Measurements from ENCODE around the gene BRD3OS.
A peak's percentile ranks its signal among the peaks of the same experiment; 100 is the strongest.

The BRD3OS gene

GRCh38 chr9:134007150-134007549, 18.1 kb upstream of the BRD3OS start:
- DNase-seq, result no peak

DNA sequence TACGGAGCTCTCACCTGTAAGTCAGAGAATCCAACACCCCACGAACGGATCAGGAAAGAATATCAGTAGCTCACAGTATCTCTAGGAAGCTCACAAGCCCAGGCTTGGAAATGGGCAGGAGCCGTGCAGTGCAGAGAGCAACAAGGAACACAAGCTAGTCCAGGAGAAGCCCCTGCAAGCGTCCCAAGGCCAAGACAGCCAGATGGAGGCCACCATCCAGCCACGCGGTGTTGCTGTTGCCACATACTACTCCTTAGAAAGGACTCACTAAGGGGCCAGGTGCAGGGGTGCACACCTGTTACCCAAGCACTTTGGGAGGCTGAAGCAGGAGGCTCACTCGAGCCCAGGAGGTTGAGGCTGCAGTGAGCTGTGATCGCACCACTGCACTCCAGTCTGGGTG, 17.7 kb upstream of the BRD3OS start:
- DNase-seq, result no peak

GRCh38 chr9:134010310-134011173, 14.7 kb upstream of the BRD3OS start:
- no peak for DNase-seq

- no peak for DNase-seq
Observed at GRCh38 chr9:134011401-134011800, 13.9 kb upstream of the BRD3OS start.

DNA sequence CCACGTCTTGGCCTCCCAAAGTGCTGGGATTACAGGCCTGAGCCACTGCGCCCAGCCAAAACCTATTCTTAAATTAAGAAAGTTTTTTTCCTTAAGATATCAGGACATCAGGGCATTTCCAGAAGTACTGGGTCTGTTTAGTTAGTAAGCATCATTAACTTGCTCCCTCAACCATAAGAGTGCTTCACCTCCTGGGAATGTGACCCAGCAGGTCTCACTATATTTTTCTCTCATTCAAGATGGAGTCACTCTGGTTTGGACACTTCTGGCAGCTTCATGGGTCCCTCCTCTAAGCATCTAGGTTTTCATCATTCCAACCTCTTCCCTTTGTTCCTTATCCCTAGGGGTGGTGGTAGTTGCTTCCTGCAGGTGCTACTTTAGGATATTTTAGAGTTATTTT, 10.3 kb upstream of the BRD3OS start:
- DNase-seq, result no peak

DNA sequence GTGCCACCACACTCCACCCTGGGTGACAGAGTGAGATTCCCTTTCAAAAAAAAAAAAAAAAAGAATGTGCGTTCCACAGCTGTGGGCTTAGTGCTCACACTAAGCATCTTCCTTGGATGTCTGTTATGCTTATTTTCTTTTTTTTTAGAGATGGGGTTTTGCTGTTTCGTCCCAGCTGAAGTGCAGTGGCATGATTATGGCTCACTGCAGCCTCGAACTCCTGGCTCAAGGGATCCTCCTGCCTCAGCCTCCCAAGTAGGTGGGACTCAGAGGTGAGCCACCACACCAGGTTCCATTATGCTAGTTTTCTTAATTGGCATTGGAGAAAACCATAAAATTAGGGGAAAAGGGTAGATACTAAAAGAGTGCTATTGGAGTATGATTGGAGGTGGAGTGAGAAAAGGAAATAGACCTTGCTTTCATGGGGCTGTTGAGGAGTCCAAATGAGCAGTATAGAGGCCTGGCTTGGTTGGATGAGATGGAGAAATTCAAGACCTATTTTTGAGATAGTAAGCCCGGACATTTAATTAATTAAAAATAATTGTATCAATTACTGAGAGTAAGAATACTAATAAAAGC, 978 bp upstream of the BRD3OS start:
- DNase-seq, result no peak

GRCh38 chr9:134025606-134026541, 593 bp downstream of the BRD3OS start:
- DNase-seq, result peak; percentile 31

DNA sequence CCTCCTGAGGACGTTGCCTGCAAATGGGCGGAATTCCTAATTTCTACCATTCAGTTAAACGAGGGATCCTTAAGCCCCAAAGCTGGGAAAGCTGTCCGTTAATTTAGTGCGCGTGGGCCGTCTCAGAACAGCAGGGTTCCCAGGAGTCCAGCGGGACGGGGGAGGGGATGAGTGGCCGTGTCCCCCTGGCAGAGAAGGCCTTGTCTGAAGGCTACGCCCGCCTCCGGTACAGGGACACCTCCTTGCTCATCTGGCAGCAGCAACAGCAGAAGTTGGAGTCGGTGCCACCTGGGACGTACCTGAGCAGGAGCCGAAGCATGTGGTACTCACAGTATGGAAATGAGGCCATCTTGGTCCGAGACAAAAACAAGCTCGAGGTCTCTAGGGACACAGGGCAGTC, 1.3 kb downstream of the BRD3OS start:
- DNase-seq, result no peak

GRCh38 chr9:134026981-134027380, 1.7 kb downstream of the BRD3OS start:
- DNase-seq, result no peak

DNA sequence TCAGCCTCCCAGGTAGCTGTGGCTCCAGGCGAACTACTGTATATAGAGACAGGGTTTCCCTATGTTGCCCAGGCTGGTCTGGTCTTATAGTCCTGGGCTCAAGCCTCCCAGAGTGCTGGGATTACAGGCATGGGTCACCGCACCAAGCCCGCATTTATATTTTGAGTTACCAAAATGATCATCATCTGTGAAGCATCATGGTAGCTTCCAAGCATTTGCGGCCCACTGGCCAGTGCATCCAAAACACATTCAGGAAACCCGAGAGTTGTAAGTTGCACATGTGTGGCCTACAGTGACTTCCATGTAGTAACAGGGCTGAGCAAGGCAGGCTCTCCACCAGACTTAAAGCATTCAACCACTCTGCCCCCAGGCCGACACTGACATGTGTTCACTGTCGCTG, 2.3 kb downstream of the BRD3OS start:
- DNase-seq, result no peak

- no peak for DNase-seq
Observed at GRCh38 chr9:134028076-134028475, 2.8 kb downstream of the BRD3OS start.

DNA sequence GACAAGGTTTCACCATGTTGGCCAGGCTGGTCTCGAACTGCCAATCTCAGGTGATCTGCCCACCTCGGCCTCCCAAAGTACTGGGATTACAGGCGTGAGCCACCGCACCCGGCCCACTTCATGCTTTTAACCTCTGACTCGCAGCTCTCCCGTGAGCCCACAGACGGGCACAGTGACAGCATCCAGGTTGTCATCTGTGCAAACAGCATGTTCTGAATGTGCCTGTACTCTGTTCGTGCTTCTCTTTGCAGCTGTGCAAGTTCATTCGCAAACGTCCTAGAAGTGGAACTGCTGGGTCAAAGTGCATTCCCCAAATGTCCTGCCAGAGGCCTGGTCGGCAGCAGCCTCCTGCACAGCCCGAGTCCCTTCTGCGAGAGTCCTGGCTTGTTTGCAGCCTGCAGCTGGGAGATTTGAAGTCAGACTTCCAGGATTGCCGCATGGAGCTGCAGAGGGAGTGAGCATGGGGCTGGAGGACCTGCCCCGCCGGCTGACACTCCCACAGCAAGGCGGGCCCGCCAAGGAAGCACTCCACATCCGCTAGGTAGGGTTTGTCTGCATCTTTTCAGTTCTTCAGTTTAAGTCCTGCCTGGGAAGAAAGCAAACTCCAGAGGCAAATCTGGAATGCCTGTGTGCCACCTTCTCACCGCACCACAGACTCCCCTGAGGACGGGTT, 3.4 kb downstream of the BRD3OS start:
- no peak for DNase-seq

DNA sequence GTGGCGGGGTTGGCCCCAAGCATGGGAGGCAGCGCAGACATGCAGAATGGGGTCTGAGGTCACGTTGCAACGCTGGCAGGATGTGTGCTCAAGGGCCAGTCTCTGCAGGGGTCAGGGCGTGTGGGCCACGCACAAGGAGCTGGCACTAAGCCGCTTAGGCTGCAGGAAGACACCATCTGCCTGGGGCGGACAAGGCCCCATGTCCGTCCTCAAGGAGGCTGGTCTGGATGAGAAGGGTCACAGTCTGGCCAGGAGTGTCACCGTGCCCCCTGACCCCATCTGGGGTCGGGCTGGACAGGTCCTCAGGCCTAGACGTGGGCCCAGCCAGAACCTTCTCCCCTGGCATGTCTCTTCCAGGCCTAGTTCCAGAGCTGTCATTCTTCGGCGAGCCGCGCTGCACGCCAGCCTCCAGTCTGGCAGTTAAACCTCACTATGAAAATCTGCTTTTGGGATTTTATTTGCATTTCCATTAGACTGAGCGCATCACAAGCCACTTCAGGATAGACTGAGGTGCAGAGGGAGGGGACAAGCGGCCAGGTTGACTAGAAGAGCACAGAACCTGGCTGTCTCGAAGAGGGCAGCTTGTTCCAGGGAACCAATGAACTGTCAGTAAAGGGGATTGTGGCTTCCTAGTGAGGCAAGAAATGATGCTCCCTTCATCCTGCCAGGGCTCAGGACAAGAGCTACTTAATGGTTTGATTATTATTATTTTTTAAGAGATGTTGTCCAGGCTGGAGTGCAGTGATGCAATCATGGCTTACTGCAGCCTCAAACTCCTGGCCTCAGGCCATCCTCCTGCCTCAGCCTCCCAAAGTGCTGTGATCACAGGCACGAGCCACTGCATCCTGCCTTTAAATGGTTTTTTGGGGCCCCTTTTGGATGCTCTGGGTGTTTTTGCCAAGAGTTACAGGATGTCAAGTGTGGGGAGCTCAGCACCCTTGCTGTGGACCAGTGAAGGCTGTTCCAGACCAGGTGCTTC, 4.3 kb downstream of the BRD3OS start:
- DNase-seq, result no peak

GRCh38 chr9:134030821-134031470, 5.7 kb downstream of the BRD3OS start:
- no peak for DNase-seq

GRCh38 chr9:134031783-134032182, 6.5 kb downstream of the BRD3OS start:
- DNase-seq, result no peak

DNA sequence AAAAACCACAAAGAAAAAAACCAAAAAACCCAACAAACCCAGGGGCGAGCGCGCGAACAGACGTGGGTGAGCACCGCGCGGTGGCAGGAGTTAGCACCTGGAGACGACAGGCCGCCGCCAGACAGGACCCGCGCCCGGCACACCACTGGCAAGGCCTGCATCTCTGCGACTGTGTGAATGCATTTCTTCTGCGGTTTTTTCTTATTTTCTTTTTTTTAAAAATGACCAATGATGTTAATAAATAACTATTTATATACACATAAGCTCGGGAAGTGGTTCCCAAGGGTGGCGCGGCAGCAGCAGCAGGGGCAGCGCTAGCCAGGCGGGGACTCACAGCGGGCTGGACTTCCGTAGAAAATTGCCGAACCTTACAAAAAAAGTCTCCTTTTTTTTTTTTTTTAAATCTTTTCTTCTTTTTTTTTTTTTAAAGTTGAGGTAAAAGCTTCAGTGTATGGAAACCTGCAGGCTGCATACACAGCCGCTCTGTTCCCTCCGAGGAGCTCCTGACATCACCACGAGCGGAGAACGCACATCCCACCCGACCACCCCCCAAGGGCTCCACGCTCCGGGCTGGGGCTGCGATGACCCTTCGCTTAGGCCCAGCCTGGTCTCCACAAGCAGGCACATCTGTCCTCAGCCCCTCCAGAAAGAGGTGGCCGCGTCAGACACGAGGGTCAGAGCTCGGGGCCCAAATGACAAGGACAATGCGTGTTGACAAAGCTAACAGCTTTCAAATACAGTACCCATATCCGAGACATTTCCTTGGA, 7.4 kb downstream of the BRD3OS start:
- no peak for DNase-seq

DNA sequence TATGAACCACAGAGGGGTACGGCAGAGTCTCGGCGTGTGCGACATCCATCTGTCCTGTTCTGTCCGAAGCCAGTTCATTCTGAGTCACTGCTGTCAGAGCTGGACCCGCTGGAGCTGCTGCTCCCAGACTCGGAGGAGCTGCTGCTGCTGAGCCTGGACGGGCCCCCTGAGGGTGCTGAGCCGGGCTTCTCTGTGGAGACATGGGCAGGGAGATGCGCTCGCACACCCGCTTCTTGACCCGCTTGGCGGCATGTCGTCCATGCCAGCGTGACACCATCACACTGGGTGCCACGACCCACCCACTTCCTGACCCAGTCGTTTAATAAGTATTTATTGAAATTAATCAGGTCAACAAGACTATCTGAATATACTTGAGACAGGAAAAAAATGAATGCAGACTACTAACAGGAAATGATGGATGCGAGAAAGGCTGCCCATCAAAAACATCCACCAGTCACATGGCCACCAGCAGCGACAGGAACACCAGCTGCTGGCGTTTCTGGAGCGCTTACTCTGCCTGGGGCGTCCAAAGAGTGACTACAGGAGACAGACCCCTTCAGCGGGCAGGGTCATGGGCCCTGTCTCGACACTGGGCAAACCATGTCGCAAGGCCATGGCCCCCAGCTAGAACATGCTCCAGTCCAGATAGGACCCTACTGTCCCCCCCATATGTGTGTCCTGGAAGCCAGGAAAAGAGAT, 8.4 kb downstream of the BRD3OS start:
- no peak for DNase-seq

GRCh38 chr9:134034215-134035040, 9.1 kb downstream of the BRD3OS start:
- DNase-seq, result no peak
